GM18498 (cell line): ENCODE data around the gene IL15RA.
"Not testable (repeated sequence)": the region's sequence is repeated elsewhere in the genome, so short reads cannot be mapped to it uniquely, and the experiment has no call there.

ENCODE experiments used
- ATAC-seq: cut with Tn5 transposase; IDR thresholded peaks from one replicate; pipeline ENCODE4 v1.9.1; 2021; ENCODE audit warnings: mild to moderate bottlenecking, moderate library complexity; ENCODE audit not compliant: unreplicated experiment

The IL15RA gene

DNA sequence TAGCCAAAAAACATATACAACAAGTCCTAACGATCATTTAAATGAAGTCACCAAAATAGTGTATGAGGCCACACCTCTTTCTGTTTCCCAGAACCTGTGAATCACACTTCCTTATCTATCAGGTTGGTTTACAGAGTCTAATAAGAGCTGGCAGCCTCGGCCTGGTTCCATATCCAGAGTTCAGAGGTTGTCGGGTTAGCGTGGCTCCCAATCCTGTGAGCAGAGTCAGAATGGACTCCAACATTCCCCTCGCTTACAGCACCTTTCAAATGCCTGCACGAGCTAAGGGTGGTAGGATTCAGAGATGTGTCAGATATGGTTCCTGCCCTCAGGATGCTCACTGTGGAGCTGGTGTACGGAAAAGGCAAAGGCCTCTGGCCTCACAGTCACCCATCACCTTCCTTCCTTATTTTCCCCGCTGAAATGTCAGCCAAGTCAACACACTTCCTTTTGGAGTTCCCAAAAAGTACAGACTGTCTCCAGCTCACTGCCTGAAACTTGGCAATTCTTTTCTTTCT is 6.0 kb downstream of the IL15RA start:
- ATAC-seq: peak; percentile 37

DNA sequence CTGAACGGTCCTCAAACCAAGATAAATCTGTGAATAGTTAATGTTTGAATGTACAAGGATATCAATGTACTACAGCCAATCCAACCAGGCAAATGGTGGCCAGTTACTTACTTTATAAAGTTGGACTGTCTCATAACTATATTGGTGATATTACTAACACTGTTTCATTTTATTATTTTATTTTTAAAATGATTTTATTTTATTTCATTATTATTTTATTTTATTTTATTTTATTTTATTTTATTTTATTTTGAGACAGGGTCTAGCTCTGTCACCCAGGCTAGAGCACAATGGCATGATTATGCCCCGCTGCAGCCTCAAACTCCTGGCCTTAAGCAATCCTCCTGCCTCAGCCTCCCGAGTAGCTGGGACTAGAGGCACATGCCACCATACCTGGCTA is 6.8 kb downstream of the IL15RA start:
- ATAC-seq: no peak

- ATAC-seq: no peak
Observed at GRCh38 chr10:5970066-5970465, 7.3 kb downstream of the IL15RA start.

- ATAC-seq: no peak
Observed at GRCh38 chr10:5968681-5969453, 8.5 kb downstream of the IL15RA start.

DNA sequence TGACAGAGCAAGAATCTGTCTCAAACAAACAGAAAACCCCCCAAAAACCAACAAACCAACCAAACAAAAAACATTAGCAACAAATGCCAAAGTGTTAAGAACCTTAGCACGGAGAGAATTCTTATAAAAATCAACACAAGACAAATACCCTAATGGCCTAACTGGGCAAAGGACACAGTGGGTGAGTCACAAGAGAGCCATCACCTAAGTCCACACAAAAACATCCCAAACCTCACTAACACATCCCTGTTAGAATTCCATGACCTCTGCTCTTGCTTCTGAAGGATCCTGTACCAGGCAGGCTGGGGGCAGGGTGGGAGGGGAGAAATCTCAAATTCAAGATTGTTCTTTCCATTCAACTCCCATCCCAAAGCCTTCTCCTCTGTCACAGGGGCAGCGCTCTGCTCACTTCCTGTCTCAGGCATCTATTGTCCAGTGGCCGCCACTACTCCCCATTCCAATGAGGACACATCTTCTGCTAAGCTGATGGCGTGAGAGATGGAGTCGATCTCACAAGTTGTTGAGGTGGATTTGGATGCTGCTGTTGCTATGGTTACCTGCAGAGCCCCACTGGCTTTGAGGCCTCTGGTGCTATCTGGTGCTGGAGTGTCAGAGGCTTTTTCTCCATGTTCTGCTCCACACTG is 9.2 kb downstream of the IL15RA start:
- ATAC-seq: no peak

DNA sequence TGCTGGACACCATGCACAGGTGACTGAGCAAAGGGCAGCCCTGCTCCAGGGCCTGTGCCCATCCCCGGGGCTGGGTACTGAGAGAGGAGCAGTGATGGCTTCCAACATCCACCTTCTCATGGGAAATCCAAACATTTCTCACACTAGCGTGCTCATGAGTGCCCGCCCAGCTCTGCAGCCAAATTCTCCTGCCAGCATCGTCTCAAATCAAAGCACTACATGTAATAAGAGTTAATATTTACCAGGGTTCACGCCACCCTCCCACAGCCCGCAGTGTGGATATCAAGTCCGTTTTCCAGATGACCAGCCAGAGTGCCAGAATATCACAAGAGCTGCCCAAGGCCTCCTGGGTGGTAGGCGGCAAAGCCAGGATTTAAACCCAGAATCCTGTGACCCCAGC is 12.1 kb downstream of the IL15RA start:
- no peak for ATAC-seq

DNA sequence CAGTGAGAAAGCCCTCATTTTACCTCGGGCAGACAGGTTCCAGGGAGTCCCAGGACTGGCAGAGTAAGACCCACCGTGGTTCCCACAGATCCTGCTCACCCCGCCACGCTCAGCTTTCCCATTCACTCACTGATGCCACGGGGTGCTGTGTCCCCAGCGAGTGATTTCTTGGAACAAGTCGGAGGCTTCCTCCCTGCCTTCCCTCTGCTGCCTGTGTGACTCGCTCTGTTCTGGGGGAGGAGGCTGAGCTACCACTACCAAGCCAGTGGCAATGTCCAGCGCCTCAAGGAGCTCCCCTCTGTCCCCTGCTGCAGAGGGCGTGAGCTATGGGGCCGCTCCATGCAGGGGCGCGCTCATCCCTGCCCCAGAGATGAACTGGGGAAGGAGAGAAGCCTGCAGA is 12.6 kb downstream of the IL15RA start:
- ATAC-seq: no peak

DNA sequence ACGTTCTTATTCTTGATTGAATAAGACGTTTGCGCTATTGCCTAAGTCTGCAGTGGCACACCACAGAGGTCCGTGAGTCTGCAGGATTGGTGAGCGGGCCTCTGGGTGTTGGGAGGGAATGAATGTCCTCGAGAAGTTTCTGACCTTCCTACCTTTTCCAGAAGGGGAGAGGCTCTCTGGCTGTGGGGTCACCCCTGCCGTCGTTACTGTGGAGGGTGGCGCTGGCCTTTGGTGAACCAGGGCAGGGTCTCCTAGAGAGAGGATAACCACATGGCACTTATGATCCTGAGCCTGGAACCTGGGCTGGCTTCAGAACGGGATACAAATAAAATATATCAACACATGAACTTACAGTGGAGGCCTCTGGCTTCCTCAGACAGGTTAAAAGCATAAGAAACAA is 13.8 kb downstream of the IL15RA start:
- no peak for ATAC-seq

GRCh38 chr10:5963071-5963470 is 14.3 kb downstream of the IL15RA start:
- no peak for ATAC-seq

GRCh38 chr10:5962358-5962940 is 14.9 kb downstream of the IL15RA start:
- not testable (repeated sequence) for ATAC-seq

- ATAC-seq: no peak
Observed at GRCh38 chr10:5961405-5962100, 15.8 kb downstream of the IL15RA start.

- ATAC-seq: not testable (repeated sequence)
Observed at GRCh38 chr10:5960973-5961275, 16.4 kb downstream of the IL15RA start.

DNA sequence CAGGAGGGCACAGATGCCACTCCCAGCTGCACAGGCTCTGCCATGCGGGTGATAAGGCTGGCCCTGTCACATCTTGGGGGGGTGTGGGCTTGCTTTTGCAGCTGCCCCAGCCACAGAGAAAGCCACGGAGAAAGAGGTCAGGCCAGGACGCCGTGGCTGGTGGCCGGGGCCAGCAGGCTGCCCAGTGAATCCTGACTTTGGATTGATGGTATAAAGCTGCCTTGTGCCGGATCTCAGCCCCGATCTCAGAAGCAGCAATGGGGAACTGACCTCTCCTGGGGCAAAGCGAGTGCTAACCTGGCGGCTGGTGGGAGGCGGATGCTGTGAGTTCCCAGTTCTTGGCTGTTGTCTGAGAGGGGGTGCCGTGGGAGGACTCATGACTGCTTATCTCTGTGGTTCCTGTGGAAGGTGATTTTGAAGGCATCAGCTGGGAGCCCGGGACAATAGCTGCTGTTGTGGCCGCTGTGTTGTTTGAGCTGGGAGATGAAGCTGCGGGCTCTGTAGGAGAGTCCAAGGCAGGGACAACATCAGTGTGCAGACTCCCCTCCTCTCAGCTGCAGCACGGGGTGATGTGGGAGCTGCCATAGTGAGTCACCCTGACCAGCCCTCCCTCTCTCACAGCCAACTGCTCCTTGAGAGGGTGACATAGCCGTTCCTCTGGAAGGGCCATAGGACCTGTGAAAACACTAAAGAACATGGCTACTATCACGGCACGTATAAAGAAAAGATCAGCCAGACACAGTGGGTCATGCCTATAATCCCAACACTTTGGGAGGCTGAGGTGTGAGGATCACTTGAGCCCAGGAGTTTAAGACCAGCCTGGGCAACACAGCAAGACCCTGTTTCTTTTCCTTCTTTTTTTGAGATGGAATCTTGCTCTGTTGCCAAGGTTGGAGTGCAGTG is 17.0 kb downstream of the IL15RA start:
- no peak for ATAC-seq

GRCh38 chr10:5959581-5960069 is 17.7 kb downstream of the IL15RA start:
- no peak for ATAC-seq

DNA sequence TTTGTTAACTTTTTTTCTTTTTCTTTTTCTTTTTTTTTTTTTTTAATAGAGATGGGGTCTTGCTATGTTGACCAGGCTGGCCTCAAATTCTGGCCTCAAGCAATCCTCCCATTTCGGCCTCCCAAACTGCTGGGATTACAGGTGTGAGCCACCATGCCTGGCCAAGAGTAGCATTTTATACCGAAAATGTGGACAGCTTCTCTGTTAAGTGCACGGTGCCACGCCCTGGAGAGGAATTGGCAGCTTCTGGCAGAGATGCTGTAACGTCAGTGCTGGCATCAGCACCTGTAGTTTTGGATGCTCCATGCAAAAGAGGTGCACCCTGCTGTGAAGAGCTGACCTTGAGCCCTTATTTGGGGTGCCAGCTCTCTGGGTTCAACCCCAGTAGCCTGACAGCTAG is 18.2 kb downstream of the IL15RA start:
- no peak for ATAC-seq

GRCh38 chr10:5958675-5959074 is 18.7 kb downstream of the IL15RA start:
- no peak for ATAC-seq

DNA sequence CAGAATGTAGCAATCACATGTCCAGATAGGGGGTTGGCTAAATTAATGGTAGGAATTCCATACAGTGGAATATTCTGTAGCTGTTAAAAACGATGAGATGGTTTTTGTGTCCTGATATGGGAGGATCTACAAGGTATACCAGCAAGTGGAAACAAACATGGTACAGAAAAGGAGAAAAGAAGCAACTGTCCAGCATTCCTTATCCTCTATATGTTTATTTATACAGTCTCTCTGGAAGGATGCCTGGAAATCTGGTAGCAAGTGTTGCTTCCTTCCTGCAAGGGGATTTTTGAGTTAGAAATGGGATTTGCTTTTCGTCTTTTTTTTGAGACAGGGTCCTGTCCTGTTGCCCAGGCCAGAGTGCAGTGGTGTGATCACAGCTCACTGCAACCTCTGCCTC is 19.3 kb downstream of the IL15RA start:
- ATAC-seq: no peak

- no peak for ATAC-seq
Observed at GRCh38 chr10:5956146-5956936, 21.0 kb downstream of the IL15RA start.

- no peak for ATAC-seq
Observed at GRCh38 chr10:5953676-5954075, 23.7 kb downstream of the IL15RA start.
